Left ventricle myocardium superior (tissue), 1 donor: ENCODE data around the gene FGF11. TPM values are rescaled to one million over a fixed set of nuclear protein-coding genes. Genes with fewer than 3 reads are reported as not detected.
"Not testable (repeated sequence)": the region's sequence is repeated elsewhere in the genome, so short reads cannot be mapped to it uniquely, and the experiment has no call there.

Experiments
- ATAC-seq: fragments of 200-7000 bp; cut with Tn5 transposase; one replicate; pipeline ENCODE4 v1.9.1; 2020; ENCODE audit warnings: mild to moderate bottlenecking, moderate library complexity
- DNase-seq: peaks from one replicate; pipeline ENCODE4 v3.0.0-alpha.2; 2020
- intact Hi-C: fragments of 100-400 bp; cut with micrococcal nuclease; formaldehyde crosslinking; loops from one replicate; pipeline ENCODE4 v1.11.0; 2022
- total RNA-seq: library from RNA; stranded (reverse); fragmentation: NEBNext Ultra II Directional; extraction: Animal tissue kit (Norgen Biotek cat#: 25700); gene quantifications from one replicate; pipeline ENCODE4 v1.2.1, GENCODE V29; 2021
- donor health status: DM: no; HTN: yes; CAD: no; lungs with severe emphysema.

The FGF11 gene
- total RNA-seq, 1 donor from 2014 or later = 13.8 TPM

DNA sequence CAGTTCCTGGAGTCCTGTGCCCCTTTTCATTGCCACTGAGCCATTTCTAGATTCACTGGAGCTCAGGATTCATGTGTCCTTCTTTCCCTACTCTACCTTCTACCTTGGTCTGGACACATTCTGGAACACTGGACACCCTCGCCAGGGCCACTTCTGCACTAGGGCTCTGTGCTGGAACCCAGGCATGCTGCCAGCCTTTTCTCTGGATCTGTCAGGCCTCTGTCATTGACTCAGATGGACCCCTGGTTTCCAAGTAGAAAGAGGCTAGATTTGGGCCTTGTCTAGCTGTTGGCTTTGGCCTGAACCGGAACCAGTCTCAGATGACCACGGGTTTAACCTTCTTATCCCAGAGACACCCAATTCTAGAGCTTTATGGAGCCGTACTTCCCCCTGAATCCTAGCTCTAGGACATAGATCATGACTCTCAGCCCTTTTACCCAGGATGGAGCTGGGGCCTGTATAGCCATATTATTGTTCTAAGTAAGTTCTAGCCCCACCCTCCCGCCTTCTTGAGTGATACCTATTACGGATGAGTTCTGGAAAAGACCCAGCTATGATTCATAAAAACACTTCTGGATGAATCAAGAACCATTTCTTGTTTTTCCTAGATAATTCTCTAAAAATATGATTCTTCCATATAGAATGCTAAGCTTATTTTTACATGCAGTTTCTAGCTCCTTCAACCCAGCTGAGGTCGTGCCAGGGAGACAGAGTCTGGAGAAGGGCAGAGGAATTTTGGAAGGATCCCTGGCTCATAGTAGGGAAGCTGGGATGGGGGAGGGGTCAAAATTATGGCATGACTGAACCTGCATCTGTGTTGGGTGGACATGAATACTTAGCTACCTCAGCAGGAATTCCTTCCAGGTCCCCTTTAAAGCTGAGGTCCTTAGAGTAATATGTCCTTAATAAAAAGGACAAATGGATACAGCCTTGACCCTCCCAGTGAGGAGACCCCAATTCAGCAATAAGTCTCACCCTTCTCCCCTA is 4.5 kb downstream of the FGF11 start:
- intact Hi-C loops = no loop called here
- no peak for ATAC-seq
- DNase-seq = no peak

DNA sequence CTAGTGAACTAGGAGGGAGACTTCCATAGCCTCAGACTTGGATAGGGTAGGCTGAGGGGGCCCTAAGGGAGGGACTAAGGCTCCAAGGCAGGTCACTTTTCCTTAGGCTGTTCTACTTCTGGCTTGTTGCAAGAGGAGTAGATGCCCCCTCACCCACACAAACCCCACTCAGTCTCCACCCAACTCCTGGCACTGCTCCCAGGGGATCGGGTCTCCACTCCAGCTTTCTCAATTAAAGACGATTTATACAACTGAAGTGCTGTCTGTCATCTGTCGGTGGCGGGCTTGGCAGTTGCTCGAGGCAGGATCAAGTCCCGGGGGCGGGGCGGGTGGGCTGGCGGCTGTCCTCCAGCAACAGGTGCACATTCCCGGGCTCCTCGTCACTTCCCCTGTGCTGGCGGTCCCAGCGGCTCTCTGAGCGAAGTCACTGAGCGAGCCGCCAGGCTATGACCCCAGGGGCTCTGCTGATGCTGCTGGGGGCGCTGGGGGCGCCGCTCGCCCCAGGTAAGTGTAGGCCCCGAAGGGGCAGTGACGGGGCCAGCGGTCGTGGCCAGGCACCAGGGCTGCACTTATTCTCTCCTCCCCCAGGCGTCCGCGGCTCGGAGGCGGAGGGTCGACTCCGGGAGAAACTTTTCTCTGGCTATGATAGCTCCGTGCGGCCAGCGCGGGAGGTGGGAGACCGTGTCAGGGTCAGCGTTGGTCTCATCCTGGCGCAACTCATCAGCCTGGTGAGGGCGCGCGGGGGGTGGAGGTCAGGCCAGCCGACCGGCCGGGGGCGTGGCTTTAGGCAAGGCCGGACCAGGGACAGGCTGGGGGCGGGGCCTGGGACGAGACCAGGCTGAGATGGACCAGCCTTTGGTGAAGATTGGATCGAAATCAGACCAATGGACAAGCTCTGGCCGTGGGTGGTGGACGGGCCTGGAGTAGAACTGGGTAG is 5.6 kb downstream of the FGF11 start, which contains the start of gene CHRNB1:
TSS of gene CHRNB1 (plus strand) at position 380 of the 937 bp plus-strand sequence. CDS start at position 447, 67 bp downstream.
- ATAC-seq (peak; percentile 90), DNase-seq (peak; percentile 91)
- intact Hi-C loops = no loop called here

- intact Hi-C loops = no loop called here
- peak; percentile 18 for ATAC-seq
- peak; percentile 47 for DNase-seq
These were observed 6.3 kb downstream of the FGF11 start for GRCh38 chr17:7445619-7445968.

GRCh38 chr17:7448461-7448860 is 9.1 kb downstream of the FGF11 start:
- ATAC-seq (no peak), DNase-seq (no peak)
- intact Hi-C loops = no loop called here

- no peak for ATAC-seq
These were observed 20.7 kb downstream of the FGF11 start for GRCh38 chr17:7459961-7460545.

DNA sequence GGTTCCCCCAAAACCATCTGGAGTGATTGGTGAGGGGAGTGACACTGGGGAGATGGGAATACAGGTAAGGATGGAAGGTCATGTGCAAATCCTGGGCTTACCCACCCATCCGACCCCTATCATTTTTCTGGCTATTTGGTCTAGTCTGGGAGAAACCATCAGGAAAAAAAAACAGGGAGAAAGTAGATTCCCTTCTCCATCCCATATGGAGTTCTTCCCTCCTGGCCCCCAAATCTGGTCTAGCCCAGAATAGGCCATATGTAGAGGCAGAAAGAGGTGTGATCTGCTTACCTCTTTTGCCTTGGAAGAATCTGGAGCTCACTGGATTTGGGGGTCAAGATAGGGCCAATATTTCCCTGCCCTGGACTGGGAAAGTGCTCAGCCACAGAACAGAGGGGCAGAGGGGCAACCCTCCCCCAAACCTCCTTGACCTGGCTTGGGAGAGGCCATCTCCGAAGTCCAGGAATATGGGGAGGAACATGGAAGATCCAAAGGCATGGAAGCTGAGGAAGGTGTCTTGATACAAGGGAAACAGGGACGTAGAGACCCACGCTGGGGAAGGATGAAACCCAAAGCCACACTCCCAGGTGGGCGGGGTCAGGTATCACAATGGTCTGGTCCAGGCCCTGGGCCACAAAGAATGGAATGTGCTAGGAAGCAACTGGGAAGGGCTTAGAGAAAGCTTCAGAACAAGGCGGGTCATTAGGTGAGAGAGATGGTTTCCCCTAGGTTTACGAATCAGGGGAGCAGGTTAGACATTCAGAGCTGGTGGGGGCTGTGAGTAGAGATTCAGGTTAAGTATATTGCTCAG is 21.7 kb downstream of the FGF11 start:
- intact Hi-C loops = no loop called here
- DNase-seq (no peak), ATAC-seq (no peak)

More at GRCh38 chr17:7459961-7460545, 20.7 kb downstream of the FGF11 start:
- no peak for DNase-seq
- intact Hi-C loops = no loop called here

DNA sequence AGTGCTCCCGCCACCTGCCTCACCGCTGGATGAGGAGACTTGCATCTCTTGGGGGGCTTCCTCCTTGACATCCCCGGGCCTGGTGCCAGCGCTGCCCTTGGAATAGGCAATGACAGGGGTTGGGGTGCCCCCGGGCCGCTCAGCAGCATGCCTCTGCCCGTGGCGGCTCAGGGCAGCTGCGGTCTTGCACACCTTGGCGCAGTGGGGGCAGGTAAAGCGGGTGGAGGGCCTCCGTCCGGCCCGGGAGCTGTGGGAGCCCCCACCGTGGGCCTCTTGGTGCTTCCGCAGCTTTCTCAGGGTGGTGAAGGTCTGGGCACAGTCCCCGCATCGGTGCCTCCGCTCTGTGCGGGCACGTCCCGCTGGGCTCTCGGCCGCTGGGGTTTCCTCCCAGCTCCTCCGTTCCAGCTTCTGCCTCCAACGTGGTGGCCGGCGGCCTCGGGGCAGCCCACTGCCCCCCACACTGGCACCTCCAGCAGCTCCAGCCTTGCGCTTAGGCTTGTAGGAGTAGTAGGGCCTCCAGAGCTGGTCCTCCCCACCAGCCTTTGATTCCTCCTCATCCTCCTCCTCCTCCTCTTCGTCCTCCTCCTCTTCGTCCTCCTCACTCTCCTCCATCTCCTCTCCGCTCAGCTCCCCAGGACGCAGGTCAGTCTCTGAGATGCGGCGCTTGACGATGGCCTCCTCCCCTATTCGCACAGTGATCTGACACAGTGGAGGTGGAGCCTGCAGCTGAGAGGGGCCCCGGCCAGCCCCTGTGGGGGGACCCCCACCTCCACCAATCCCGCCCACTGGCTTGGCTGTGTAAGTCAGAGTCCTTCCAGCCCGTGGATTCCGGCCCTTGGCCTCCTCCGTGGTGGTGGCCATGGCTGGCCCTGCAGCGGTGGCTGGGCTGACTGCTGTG is 23.4 kb downstream of the FGF11 start:
- intact Hi-C loops = no loop called here
- DNase-seq = no peak
- ATAC-seq = no peak

DNA sequence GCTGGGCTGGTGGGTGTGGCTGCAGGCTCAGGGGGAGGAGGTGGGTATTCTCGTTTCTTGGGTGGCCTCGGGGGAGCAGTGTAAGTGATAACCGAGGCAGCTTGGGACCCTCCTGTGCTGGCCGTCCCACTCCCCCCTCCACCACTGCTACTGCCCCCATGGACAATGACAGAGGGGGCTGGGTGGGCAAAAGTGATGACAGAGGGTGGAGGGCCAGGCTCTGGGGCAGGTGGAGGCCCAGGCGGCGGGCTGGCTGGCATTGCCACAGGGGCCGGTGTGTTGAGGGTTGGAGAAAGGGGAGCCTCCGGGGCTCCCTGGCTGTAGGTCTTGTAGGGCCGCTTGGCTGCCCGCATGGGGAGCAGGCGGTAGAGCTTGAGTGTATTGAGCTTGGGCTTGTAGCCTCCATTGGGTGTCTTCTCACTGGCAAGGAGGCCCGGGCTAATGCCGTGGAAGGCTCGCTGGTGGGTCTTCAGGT is 24.1 kb downstream of the FGF11 start:
- ATAC-seq (no peak), DNase-seq (no peak)
- intact Hi-C loops = no loop called here

GRCh38 chr17:7464081-7464480 is 24.8 kb downstream of the FGF11 start:
- ATAC-seq = no peak
- intact Hi-C loops = no loop called here
- no peak for DNase-seq

DNA sequence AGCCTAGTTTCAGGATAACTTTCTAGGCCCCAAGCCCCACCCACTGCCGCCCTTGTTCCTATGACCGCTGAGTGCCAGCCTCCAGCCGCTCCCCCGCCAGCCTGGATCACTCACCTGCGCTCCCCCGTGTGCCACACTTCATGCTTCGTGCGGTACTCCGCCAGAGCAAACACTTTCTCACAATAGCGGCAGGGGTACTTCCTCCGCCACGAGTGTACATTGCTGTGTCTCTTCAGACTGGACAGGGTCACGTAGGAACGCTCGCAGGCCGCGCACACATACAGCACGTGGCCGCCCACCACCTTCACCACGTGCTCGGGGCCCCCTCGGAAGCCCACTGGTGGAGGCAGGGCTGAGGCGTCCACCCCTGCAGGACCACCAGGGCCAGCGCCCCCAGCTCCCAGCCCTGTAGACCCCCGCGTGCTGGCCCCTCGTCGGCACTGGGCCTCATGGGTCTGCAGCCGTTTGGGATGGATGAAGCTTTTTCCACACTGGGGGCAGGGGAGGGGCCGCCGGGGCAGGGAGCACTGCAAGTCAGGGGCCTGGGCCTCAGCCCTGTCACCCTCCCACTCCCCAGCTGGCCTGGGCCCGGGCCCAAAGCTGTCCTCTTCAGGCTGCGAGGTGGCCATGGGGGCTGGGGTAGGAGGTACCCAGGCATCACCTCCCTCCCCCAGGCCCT is 26.4 kb downstream of the FGF11 start:
- intact Hi-C loops = no loop called here
- DNase-seq (no peak), ATAC-seq (no peak)

DNA sequence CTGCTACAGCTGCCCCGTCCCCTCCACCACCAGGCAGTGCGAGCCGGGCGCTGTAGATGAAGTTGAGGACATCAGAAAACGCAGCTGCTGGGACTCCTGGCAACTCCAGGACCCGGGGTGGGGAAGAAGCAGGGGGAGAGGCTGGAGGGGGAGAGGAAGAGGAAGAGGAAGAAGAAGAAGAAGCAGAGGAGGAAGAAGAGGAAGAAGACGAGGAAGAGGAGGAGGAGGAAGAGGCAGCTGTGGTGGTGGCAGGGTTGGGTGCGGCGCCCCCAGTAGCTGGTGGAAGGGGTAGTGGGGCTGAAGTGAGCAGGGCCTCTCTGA is 27.0 kb downstream of the FGF11 start:
- intact Hi-C loops = no loop called here
- ATAC-seq = no peak
- no peak for DNase-seq

- DNase-seq (peak; percentile 85), ATAC-seq (peak; percentile 56)
- intact Hi-C loops = no loop called here
These were observed 27.5 kb downstream of the FGF11 start for GRCh38 chr17:7466639-7467341.

- DNase-seq (no peak), ATAC-seq (no peak)
- intact Hi-C loops = no loop called here
These were observed 28.2 kb downstream of the FGF11 start for GRCh38 chr17:7467498-7467897.

- DNase-seq (no peak), ATAC-seq (no peak)
- intact Hi-C loops = no loop called here
These were observed 29.0 kb downstream of the FGF11 start for GRCh38 chr17:7468290-7468689.

DNA sequence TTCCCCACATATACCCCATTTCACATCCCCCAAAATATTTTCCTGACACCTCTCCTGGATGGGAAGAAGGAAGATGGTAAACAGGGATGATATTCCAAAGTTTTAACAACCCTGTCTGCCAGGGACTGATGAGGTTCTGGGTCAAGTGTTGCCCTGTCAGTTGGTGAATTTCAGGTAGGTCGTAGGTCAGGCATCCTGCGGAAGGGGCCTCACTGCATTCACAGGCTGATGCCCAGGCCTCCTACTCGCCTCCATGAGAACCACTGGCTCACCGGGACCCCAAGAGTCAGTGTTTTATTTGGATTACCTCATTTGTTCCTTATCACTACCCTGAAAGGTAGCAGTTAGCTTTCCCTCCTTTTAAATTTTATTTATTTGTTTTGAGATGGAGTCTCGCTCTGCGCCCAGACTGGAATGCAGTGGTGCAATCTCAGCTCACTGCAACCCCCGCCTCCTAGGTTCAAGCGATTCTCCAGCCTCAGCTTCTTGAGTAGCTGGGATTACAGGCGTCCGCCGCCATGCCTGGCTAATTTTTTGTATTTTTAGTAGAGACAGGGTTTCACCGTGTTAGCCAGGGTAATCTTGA is 29.6 kb downstream of the FGF11 start:
- DNase-seq = no peak
- intact Hi-C loops = no loop called here

DNA sequence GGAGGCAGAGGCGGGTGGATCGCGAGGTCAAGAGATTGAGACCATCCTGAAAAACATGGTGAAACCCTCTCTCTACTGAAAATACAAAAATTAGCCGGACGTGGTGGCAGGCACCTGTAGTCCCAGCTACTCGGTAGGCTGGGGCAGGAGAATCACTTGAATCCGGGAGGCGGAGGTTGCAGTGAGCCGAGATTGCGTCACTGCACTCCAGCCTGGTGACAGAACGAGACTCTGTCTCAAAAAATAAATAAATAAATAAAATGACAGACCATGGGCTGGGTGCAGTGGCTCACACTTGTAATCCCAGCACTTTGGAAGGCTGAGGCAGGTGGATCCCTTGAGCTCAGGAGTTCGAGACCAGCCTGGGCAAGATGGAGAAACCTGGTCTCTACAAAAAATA is 30.5 kb downstream of the FGF11 start:
- DNase-seq, intact Hi-C loops, ATAC-seq: not testable (repeated sequence)

More for the DNA sequence above, 29.6 kb downstream of the FGF11 start:
- no peak for ATAC-seq
